Measurements from ENCODE around the gene RFPL4AL1.
"Not testable (repeated sequence)": the region's sequence is repeated elsewhere in the genome, so short reads cannot be mapped to it uniquely, and the experiment has no call there.

Gene RFPL4AL1

DNA sequence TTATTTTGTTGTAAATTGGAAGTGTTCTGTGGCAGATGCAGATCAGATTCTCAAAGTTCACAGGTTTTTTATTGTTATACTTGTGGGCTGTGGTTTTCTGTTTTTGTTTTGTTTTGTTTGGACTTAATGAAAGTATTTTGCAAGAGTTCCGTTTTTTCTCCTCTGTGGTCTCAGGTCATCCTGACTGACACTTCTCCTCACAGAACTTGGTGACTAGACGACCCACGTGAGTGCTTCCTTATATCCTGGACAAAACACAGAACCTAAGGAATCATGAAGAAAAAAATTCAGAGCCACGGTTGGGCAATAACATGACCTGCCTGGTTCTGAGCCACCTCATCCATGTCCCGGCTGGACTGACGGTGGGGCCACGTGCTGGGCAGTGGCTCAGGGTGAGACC is 2.5 kb upstream of the RFPL4AL1 start:
- no peak for DNase-seq (ENCODE audit: low spot score)
- TF ChIP-seq, protein P1, sequence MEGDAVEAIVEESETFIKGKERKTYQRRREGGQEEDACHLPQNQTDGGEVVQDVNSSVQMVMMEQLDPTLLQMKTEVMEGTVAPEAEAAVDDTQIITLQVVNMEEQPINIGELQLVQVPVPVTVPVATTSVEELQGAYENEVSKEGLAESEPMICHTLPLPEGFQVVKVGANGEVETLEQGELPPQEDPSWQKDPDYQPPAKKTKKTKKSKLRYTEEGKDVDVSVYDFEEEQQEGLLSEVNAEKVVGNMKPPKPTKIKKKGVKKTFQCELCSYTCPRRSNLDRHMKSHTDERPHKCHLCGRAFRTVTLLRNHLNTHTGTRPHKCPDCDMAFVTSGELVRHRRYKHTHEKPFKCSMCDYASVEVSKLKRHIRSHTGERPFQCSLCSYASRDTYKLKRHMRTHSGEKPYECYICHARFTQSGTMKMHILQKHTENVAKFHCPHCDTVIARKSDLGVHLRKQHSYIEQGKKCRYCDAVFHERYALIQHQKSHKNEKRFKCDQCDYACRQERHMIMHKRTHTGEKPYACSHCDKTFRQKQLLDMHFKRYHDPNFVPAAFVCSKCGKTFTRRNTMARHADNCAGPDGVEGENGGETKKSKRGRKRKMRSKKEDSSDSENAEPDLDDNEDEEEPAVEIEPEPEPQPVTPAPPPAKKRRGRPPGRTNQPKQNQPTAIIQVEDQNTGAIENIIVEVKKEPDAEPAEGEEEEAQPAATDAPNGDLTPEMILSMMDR (IDR thresholded peaks at IDR 0.05; ENCODE audit: extremely low read depth, missing control alignments), result no peak

DNA sequence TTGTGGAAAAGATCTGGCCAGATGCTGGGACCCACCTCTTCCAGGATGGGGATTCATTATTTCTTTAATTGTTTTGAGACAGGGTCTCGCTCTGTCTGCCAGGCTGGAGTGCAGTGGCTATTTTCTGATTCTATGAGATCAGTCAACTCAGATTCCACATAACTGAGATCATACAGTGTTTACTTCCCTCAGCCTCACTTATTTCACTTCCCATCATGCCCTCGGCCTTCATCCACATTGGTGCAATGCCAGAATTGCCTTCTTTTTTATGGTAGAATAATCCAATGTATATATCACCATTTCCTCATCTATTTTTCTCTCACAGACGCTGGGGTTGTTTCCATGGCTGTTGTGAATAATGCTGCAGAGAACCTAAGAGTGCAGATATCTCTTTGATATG is 714 bp downstream of the RFPL4AL1 start:
- DNase-seq (ENCODE audit: low spot score), result not testable (repeated sequence)

GRCh38 chr19:55777528-55777927 is 8.6 kb downstream of the RFPL4AL1 start:
- TF ChIP-seq, protein P1 (IDR thresholded peaks at IDR 0.05; ENCODE audit: extremely low read depth, missing control alignments), result no peak
- DNase-seq (ENCODE audit: low spot score), result no peak

DNA sequence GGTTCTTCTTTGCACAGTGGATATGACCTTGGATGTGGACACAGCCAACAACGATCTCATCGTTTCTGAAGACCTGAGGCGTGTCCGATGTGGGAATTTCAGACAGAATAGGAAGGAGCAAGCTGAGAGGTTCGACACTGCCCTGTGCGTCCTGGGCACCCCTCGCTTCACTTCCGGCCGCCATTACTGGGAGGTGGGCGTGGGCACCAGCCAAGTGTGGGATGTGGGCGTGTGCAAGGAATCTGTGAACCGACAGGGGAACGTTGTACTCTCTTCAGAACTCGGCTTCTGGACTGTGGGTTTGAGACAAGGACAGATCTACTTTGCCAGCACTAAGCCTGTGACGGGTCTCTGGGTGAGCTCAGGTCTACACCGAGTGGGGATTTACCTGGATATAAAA is 9.4 kb downstream of the RFPL4AL1 start:
- DNase-seq (ENCODE audit: low spot score), result no peak
- TF ChIP-seq, protein P1 (IDR thresholded peaks at IDR 0.05; ENCODE audit: extremely low read depth, missing control alignments), result no peak

DNA sequence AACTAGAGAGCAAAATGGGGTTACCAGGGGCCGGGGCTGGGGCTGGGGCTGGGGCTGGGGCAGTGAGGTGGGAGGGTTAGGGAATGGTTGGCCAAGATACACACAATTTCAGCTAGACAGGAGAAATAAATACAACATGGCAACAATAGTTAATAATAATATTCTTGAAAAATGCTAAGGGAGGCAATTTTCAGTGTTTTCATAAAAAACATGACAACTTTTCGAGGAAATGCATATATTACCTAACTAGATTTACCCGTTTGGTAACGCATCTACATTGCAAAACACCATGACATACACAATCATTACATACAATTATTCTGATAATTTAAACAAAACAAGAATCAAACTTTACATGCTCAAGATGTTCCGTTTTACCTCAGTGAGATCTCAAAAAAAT is 12.2 kb downstream of the RFPL4AL1 start:
- DNase-seq (ENCODE audit: low spot score), result no peak
- TF ChIP-seq, protein P1 (IDR thresholded peaks at IDR 0.05; ENCODE audit: extremely low read depth, missing control alignments), result no peak

- TF ChIP-seq, protein P1 (IDR thresholded peaks at IDR 0.05; ENCODE audit: extremely low read depth, missing control alignments), result no peak
- no peak for DNase-seq (ENCODE audit: low spot score)
These were observed 26.1 kb downstream of the RFPL4AL1 start for GRCh38 chr19:55795021-55795420.

DNA sequence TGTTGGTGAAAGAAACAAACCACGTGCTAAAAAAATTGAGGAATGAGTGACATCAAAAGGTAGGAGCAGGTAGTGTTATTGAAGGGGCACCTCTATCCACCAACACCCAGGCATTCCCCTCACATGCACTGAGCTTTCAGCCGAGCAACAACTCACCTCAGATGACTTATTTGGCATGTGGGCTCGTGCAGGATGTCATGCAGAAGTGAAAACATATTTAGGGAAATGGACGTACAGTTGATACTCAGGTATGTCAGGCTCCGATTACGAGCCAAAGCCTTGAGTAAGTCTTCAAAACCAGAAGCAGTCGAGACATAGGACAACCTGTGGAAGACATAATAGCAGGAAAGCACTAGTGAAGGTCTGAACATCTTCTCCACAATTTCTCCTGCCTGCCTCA is 32.5 kb downstream of the RFPL4AL1 start:
- DNase-seq (ENCODE audit: low spot score), result no peak
- TF ChIP-seq, protein P1 (IDR thresholded peaks at IDR 0.05; ENCODE audit: extremely low read depth, missing control alignments), result no peak

DNA sequence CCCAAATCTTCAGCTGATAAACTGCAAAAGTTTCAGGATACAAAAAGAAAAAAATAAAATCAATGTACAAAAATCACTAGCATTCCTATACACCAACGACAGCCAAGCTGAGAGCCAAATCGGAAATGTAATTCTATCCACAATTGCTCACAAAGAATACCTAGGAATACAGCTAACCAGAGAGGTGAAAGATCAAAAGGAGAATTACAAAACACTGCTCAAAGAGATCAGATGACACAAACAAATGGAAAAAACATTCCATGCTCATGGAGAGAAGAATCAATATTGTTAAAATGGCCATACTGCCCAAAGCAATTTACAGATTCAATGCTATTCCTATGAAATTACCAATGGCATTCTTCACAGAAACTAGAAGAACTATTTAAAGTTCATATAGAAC is 33.4 kb downstream of the RFPL4AL1 start:
- TF ChIP-seq, protein P1 (IDR thresholded peaks at IDR 0.05; ENCODE audit: extremely low read depth, missing control alignments), result no peak
- DNase-seq (ENCODE audit: low spot score), result no peak
